ENCODE data around the gene UMAD1. TPM values are rescaled to one million over a fixed set of nuclear protein-coding genes. Genes with fewer than 3 reads are reported as not detected.

UMAD1 gene
- total RNA-seq, 1 donor from 2014 or later, result 9.3 TPM

GRCh38 chr7:7850150-7850549 lies 209.6 kb downstream of the UMAD1 start:
- Histone ChIP-seq H3K4me3 (ENCODE audit: insufficient read depth, low read depth, low read length) (no peak overlapping the region), H4K20me1 (ENCODE audit: insufficient read depth, low read length) (no peaks in the 10 kb centered on the region), H3K4me2 (ENCODE audit: low read length) (no peak overlapping the region), H3K9me3 (ENCODE audit: insufficient read depth, low read depth, low read length) (no peaks in the 10 kb centered on the region), H3K27ac (ENCODE audit: low read depth, low read length) (no peak overlapping the region), H3K27me3 (ENCODE audit: insufficient read depth, low read length) (no peaks in the 10 kb centered on the region), H3K4me1 (ENCODE audit: insufficient read depth, low read length) (no peaks in the 10 kb centered on the region), H3K9ac (ENCODE audit: low read length) (no peak overlapping the region), H2AFZ (ENCODE audit: low read depth, low read length) (no peak overlapping the region), H3K79me2 (ENCODE audit: insufficient read depth, low read length) (no peaks in the 10 kb centered on the region), H3K36me3 (ENCODE audit: insufficient read depth, low read length) (no peaks in the 10 kb centered on the region)
- H3K9me3 Mint-ChIP-seq (ENCODE audit: unreplicated experiment), result peaks cover 9% of the 10 kb centered on the region
- FAIRE-seq, result no peak
- no peak overlapping the region for H3K4me3 Mint-ChIP-seq (ENCODE audit: unreplicated experiment)
- no peaks in the 10 kb centered on the region for H3K4me1 Mint-ChIP-seq (ENCODE audit: low read depth, unreplicated experiment)
- no peak for DNase-seq (ENCODE audit: low read depth)
- no peak for TF ChIP-seq EZH2 (IDR thresholded peaks at IDR 0.05; ENCODE audit: insufficient read depth, low read length)
- TF ChIP-seq, protein P1, sequence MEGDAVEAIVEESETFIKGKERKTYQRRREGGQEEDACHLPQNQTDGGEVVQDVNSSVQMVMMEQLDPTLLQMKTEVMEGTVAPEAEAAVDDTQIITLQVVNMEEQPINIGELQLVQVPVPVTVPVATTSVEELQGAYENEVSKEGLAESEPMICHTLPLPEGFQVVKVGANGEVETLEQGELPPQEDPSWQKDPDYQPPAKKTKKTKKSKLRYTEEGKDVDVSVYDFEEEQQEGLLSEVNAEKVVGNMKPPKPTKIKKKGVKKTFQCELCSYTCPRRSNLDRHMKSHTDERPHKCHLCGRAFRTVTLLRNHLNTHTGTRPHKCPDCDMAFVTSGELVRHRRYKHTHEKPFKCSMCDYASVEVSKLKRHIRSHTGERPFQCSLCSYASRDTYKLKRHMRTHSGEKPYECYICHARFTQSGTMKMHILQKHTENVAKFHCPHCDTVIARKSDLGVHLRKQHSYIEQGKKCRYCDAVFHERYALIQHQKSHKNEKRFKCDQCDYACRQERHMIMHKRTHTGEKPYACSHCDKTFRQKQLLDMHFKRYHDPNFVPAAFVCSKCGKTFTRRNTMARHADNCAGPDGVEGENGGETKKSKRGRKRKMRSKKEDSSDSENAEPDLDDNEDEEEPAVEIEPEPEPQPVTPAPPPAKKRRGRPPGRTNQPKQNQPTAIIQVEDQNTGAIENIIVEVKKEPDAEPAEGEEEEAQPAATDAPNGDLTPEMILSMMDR (IDR thresholded peaks at IDR 0.05; ENCODE audit: insufficient read depth, low read depth, low read length), result no peak
- no peaks in the 10 kb centered on the region for H3K27me3 Mint-ChIP-seq (ENCODE audit: low read depth, unreplicated experiment)
- no peak overlapping the region for H3K27ac Mint-ChIP-seq (ENCODE audit: unreplicated experiment)
- H3K36me3 Mint-ChIP-seq (ENCODE audit: low read depth, unreplicated experiment), result peaks cover 4% of the 10 kb centered on the region

GRCh38 chr7:7851381-7851780 lies 210.8 kb downstream of the UMAD1 start:
- H3K27me3 ChIP-seq (ENCODE audit: insufficient read depth, low read length), result no peaks in the 10 kb centered on the region
- no peak overlapping the region for H3K27ac ChIP-seq (ENCODE audit: low read depth, low read length)
- no peaks in the 10 kb centered on the region for H4K20me1 ChIP-seq (ENCODE audit: insufficient read depth, low read length)
- no peaks in the 10 kb centered on the region for H3K9me3 ChIP-seq (ENCODE audit: insufficient read depth, low read depth, low read length)
- no peaks in the 10 kb centered on the region for H3K36me3 ChIP-seq (ENCODE audit: insufficient read depth, low read length)
- FAIRE-seq (no peak), DNase-seq (ENCODE audit: low read depth) (peak; percentile 57)
- Mint-ChIP-seq H3K36me3 (ENCODE audit: low read depth, unreplicated experiment) (peaks cover 10% of the 10 kb centered on the region), H3K27ac (ENCODE audit: unreplicated experiment) (no peak overlapping the region), H3K4me3 (ENCODE audit: unreplicated experiment) (no peak overlapping the region), H3K9me3 (ENCODE audit: unreplicated experiment) (peaks cover 16% of the 10 kb centered on the region), H3K4me1 (ENCODE audit: low read depth, unreplicated experiment) (no peaks in the 10 kb centered on the region), H3K27me3 (ENCODE audit: low read depth, unreplicated experiment) (no peaks in the 10 kb centered on the region)
- H3K4me1 ChIP-seq (ENCODE audit: insufficient read depth, low read length), result no peaks in the 10 kb centered on the region
- no peak overlapping the region for H3K4me2 ChIP-seq (ENCODE audit: low read length)
- H3K4me3 ChIP-seq (ENCODE audit: insufficient read depth, low read depth, low read length), result no peak overlapping the region
- no peak overlapping the region for H2AFZ ChIP-seq (ENCODE audit: low read depth, low read length)
- no peak overlapping the region for H3K9ac ChIP-seq (ENCODE audit: low read length)
- TF ChIP-seq, protein P1 (IDR thresholded peaks at IDR 0.05; ENCODE audit: insufficient read depth, low read depth, low read length), result no peak
- no peak for TF ChIP-seq EZH2 (IDR thresholded peaks at IDR 0.05; ENCODE audit: insufficient read depth, low read length)
- H3K79me2 ChIP-seq (ENCODE audit: insufficient read depth, low read length), result no peaks in the 10 kb centered on the region

GRCh38 chr7:7851991-7852390 lies 211.4 kb downstream of the UMAD1 start:
- H3K27ac Mint-ChIP-seq (ENCODE audit: unreplicated experiment), result no peak overlapping the region
- no peaks in the 10 kb centered on the region for H3K27me3 ChIP-seq (ENCODE audit: insufficient read depth, low read length)
- H3K4me1 ChIP-seq (ENCODE audit: insufficient read depth, low read length), result no peaks in the 10 kb centered on the region
- no peaks in the 10 kb centered on the region for H4K20me1 ChIP-seq (ENCODE audit: insufficient read depth, low read length)
- H3K4me2 ChIP-seq (ENCODE audit: low read length), result no peak overlapping the region
- TF ChIP-seq EZH2 (IDR thresholded peaks at IDR 0.05; ENCODE audit: insufficient read depth, low read length), result no peak
- TF ChIP-seq, protein P1 (IDR thresholded peaks at IDR 0.05; ENCODE audit: insufficient read depth, low read depth, low read length), result no peak
- H3K27me3 Mint-ChIP-seq (ENCODE audit: low read depth, unreplicated experiment), result no peaks in the 10 kb centered on the region
- no peak overlapping the region for H2AFZ ChIP-seq (ENCODE audit: low read depth, low read length)
- H3K27ac ChIP-seq (ENCODE audit: low read depth, low read length), result no peak overlapping the region
- H3K4me3 Mint-ChIP-seq (ENCODE audit: unreplicated experiment), result no peak overlapping the region
- no peaks in the 10 kb centered on the region for H3K79me2 ChIP-seq (ENCODE audit: insufficient read depth, low read length)
- peaks cover 16% of the 10 kb centered on the region for H3K9me3 Mint-ChIP-seq (ENCODE audit: unreplicated experiment)
- no peaks in the 10 kb centered on the region for H3K4me1 Mint-ChIP-seq (ENCODE audit: low read depth, unreplicated experiment)
- no peaks in the 10 kb centered on the region for H3K36me3 ChIP-seq (ENCODE audit: insufficient read depth, low read length)
- peaks cover 10% of the 10 kb centered on the region for H3K36me3 Mint-ChIP-seq (ENCODE audit: low read depth, unreplicated experiment)
- no peak for DNase-seq (ENCODE audit: low read depth)
- no peak overlapping the region for H3K4me3 ChIP-seq (ENCODE audit: insufficient read depth, low read depth, low read length)
- no peak for FAIRE-seq
- H3K9ac ChIP-seq (ENCODE audit: low read length), result no peak overlapping the region
- H3K9me3 ChIP-seq (ENCODE audit: insufficient read depth, low read depth, low read length), result no peaks in the 10 kb centered on the region
